B cell (primary cell): ENCODE measurements around the gene BCKDHA. TPM values are rescaled to one million over a fixed set of nuclear protein-coding genes. Genes with fewer than 3 reads are reported as not detected.

ENCODE experiments used
- ATAC-seq: fragments of 200-7000 bp; cut with Tn5 transposase; one replicate; pipeline ENCODE4 v1.10.0; 2021; ENCODE audit warnings: low read depth, mild to moderate bottlenecking, moderate number of reproducible peaks, moderate library complexity
- CTCF ChIA-PET: fragments of 350-600 bp; sonication (Branson Sonifier 250); formaldehyde crosslinking; loops from one replicate; lab custom pipeline; 2021; ENCODE audit warnings: antibody characterized with exemption, inconsistent platforms; lab: Charles Lee
- POLR2A ChIA-PET: fragments of 350-600 bp; sonication (Branson Sonifier 250); formaldehyde crosslinking; loops from one replicate; lab custom pipeline; 2021; ENCODE audit warnings: antibody characterized with exemption; lab: Charles Lee
- DNase-seq: peaks from one replicate; pipeline ENCODE4 v3.0.0; 2013
- H2AFZ ChIP-seq: 2 replicates; pipeline ENCODE4 v1.6.1; 2012; ENCODE audit warnings: mild to moderate bottlenecking, low read depth, low read length; ENCODE audit not compliant: insufficient read depth, poor library complexity, severe bottlenecking
- H3K27ac ChIP-seq, 2 donors: 1 replicate in 1 of 2; 2 replicates in 1 of 2; pipeline ENCODE4 v1.5.1; 2012 to 2013; ENCODE audit warnings: low read length in 2 of 2, mild to moderate bottlenecking in 2 of 2, moderate library complexity in 1 of 2
- H3K27me3 ChIP-seq, 4 experiments: fragments of 200-600 bp in 1 of 4; sonication (generic) in 1 of 4; replicated peaks in 1 of 4; 1 replicate in 2 of 4; 2 replicates in 2 of 4; pipeline versions ENCODE4 v1.6.1 to v1.7.0; 2013 to 2016; ENCODE audit warnings: low read length in 3 of 4, mild to moderate bottlenecking in 2 of 4, mixed read lengths in 1 of 4, moderate library complexity in 1 of 4; ENCODE audit not compliant: insufficient read depth in 4 of 4, control insufficient read depth in 3 of 4; ENCODE audit errors: control extremely low read depth in 1 of 4
- H3K36me3 ChIP-seq, 2 experiments: replicated peaks in 1 of 2; 1 replicate in 1 of 2; 2 replicates in 1 of 2; pipeline versions ENCODE4 v1.6.1 to v1.7.1; 2013; ENCODE audit warnings: low read length in 1 of 2; ENCODE audit not compliant: insufficient read depth in 2 of 2, control insufficient read depth in 1 of 2; ENCODE audit errors: control extremely low read depth in 1 of 2, extremely low read depth in 1 of 2
- H3K4me1 ChIP-seq, 2 donors: fragments of 200-600 bp in 1 of 2; sonication (generic) in 1 of 2; 1 replicate in 1 of 2; 2 replicates in 1 of 2; pipeline versions ENCODE4 v1.5.1 to v1.6.1; 2013 to 2017; ENCODE audit warnings: low read length in 2 of 2; ENCODE audit not compliant: control insufficient read depth in 2 of 2, insufficient read depth in 2 of 2
- H3K4me2 ChIP-seq: replicated peaks from 2 replicates; pipeline ENCODE3; 2012; ENCODE audit warnings: mild to moderate bottlenecking, low read depth, low read length; ENCODE audit not compliant: poor library complexity, severe bottlenecking
- H3K4me3 ChIP-seq, 5 experiments: fragments of 200-600 bp in 1 of 5; sonication (generic) in 1 of 5; 1 replicate in 3 of 5; 2 replicates in 2 of 5; pipeline versions ENCODE4 v1.5.1 to v1.7.0; 2011 to 2016; ENCODE audit warnings: low read length in 4 of 5, mild to moderate bottlenecking in 4 of 5, low read depth in 2 of 5, control low read depth in 1 of 5, moderate library complexity in 1 of 5; ENCODE audit not compliant: insufficient read depth in 1 of 5; ENCODE audit errors: control extremely low read depth in 1 of 5, extremely low read depth in 1 of 5
- H3K79me2 ChIP-seq: fragments of 200-600 bp; sonication (generic); one replicate; pipeline ENCODE4 v1.6.0; 2016; ENCODE audit warnings: low read length; ENCODE audit not compliant: control insufficient read depth, insufficient read depth
- H3K9ac ChIP-seq: fragments of 200-600 bp; sonication (generic); 2 replicates; pipeline ENCODE4 v1.6.1; 2017; ENCODE audit warnings: mild to moderate bottlenecking, low read length, moderate library complexity
- H3K9me3 ChIP-seq, 3 donors: one replicate each; pipeline versions ENCODE4 v1.6.1 to v1.7.1; 2013; ENCODE audit warnings: low read length in 2 of 3; ENCODE audit not compliant: control insufficient read depth in 2 of 3, insufficient read depth in 1 of 3; ENCODE audit errors: control extremely low read depth in 1 of 3
- H4K20me1 ChIP-seq: 2 replicates; pipeline ENCODE4 v1.6.0; 2012; ENCODE audit warnings: mild to moderate bottlenecking, low read length; ENCODE audit not compliant: insufficient read depth, control insufficient read depth, poor library complexity, severe bottlenecking
- H3K27ac Mint-ChIP-seq: one replicate; pipeline ENCODE4 v1.8.0; 2021; ENCODE audit warnings: mixed read lengths
- H3K27me3 Mint-ChIP-seq: one replicate; pipeline ENCODE4 v1.8.0; 2021; ENCODE audit warnings: mixed read lengths
- H3K4me1 Mint-ChIP-seq: one replicate; pipeline ENCODE4 v1.8.0; 2021; ENCODE audit warnings: mixed read lengths
- H3K4me3 Mint-ChIP-seq: one replicate; pipeline ENCODE4 v1.8.0; 2021; ENCODE audit warnings: mixed read lengths
- H3K9me3 Mint-ChIP-seq: one replicate; pipeline ENCODE4 v1.8.0; 2022; ENCODE audit warnings: mixed read lengths; ENCODE audit not compliant: insufficient read depth
- CTCF ChIP-seq: fragments of 200-600 bp; IDR thresholded peaks from one replicate; pipeline ENCODE4 v1.8.0; 2022; ENCODE audit warnings: antibody characterized with exemption, mild to moderate bottlenecking
- EZH2 ChIP-seq: IDR thresholded peaks from 2 replicates; pipeline ENCODE4 v1.6.1; 2012; ENCODE audit warnings: borderline replicate concordance, low read depth, mild to moderate bottlenecking, moderate library complexity, low read length; ENCODE audit not compliant: insufficient read depth, poor library complexity, severe bottlenecking
- WGBS: methylation state at CpG from one replicate; pipeline ENCODE4 v1.1.5; 2013; ENCODE audit warnings: missing lambda C conversion rate; ENCODE audit not compliant: insufficient coverage; 5-methylcytosine and 5-hydroxymethylcytosine counted together
- intact Hi-C: fragments of 100-400 bp; cut with micrococcal nuclease; formaldehyde crosslinking; loops from one replicate; pipeline ENCODE4 v1.10.0; 2022
- polyA plus RNA-seq: library from polyadenylated mRNA; depleted of rRNA; stranded (reverse); fragments of >200 nt; gene quantifications from 2 replicates; pipeline ENCODE4 v1.2.3, GENCODE V29; 2012
- total RNA-seq, 2 donors: library from RNA; stranded (reverse); fragments of 120-200 nt in 1 of 2; gene quantifications; 1 replicate in 1 of 2; 2 replicates in 1 of 2; pipeline versions ENCODE4 v1.2.3 to v1.2.4, GENCODE V29; 2013 to 2022

Gene BCKDHA
- total and polyA plus RNA-seq, 2 donors (not counting 1 experiment from before 2014, with no cell fraction given): 20.6 to 39.7 TPM

- intact Hi-C loops: no loop called here
- no peak for ATAC-seq
- POLR2A ChIA-PET: no interaction called here
Observed at GRCh38 chr19:41420101-41420880, 22.7 kb downstream of the BCKDHA start.

More at GRCh38 chr19:41420101-41420880, 22.7 kb downstream of the BCKDHA start:
- H3K27me3 Mint-ChIP-seq: no peaks in the 10 kb centered on the region
- Histone ChIP-seq H3K79me2 (peaks cover 10% of the 10 kb centered on the region), H3K4me3 (no peak overlapping the region), H3K36me3 (peaks cover 0 to 66% of the 10 kb centered on the region in 2 experiments), H3K27ac (no peak overlapping the region), H3K9ac (no peak overlapping the region), H3K4me1 (no peaks in the 10 kb centered on the region), H3K4me2 (no peak overlapping the region), H3K27me3 (no peaks in the 10 kb centered on the region), H4K20me1 (peaks cover 14% of the 10 kb centered on the region), H3K9me3 (no peaks in the 10 kb centered on the region), H2AFZ (no peak overlapping the region)
- no peak overlapping the region for H3K27ac Mint-ChIP-seq
- TF ChIP-seq EZH2: no peak
- no peak for TF ChIP-seq CTCF
- no peak overlapping the region for H3K4me3 Mint-ChIP-seq
- no peak for DNase-seq
- CTCF ChIA-PET: interaction anchor here (0.7 to 1.8 kb wide), 3 partner anchors 30 to 160 kb away, joined by 3 to 4 read pairs (median 3); no protein-coding TSS in a partner anchor
- H3K9me3 Mint-ChIP-seq: no peaks in the 10 kb centered on the region
- 37% methylated on average over 6 of the region's 8 CpGs for WGBS
- no peaks in the 10 kb centered on the region for H3K4me1 Mint-ChIP-seq
